Measurements from ENCODE around the gene CTNNB1. TPM values are rescaled to one million over a fixed set of nuclear protein-coding genes. Genes with fewer than 3 reads are reported as not detected.

The CTNNB1 gene
- total RNA-seq, 1 experiment from 2014 or later, result 387 TPM

DNA sequence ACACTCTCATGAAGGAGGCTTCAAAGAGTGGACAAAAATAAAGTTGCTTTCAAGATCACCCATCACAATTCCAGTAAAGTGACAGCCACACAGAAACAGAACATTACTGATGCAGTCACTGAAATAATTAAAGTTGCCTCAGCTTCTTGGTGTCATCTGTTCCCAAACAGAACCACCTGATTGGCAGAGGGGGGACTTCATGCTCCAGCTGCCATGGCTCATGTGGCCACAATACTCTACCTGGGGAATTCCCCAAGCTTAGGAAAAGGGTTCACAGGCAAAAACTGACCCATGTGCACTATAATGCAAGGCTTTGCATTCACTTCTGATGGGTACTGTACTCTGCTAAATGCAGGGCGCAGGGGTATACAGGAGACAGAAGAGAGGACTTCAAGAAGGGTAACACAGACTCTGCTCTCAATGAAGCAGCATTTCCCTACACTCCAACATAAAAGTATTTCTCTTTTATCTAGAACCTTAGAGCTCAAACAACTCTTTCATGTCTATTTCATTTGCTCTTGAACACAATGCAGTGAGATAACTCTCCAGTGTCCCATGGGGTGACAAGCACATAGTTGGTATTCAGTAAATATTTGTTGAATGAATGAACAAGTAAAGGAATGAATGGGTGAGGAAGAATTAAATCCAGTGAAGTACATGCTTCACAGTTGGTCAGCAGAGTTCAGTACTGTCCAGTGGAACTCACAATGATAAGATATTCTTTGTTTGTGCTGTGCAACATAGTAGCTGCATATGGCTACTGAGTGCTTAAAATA is 8.6 kb upstream of the CTNNB1 start:
- CTCF ChIA-PET, result interaction anchor here (1.8 kb wide), 1 partner anchor 8 kb away, joined by 5 read pairs; the partner anchor contains the start of gene CTNNB1
- H3K4me3 Mint-ChIP-seq, result no peak overlapping the region
- POLR2A ChIA-PET, result no interaction called here
- no peak for TF ChIP-seq OVOL2 (CRISPR knock-in tag; IDR thresholded peaks at IDR 0.05; ENCODE audit: borderline replicate concordance)
- no peak for TF ChIP-seq NR1H2 (CRISPR knock-in tag; IDR thresholded peaks at IDR 0.05)
- no peak for TF ChIP-seq ZNF138 (CRISPR knock-in tag; conservative IDR thresholded peaks at IDR 0.05)
- no peaks in the 10 kb centered on the region for H3K4me1 Mint-ChIP-seq
- no peak for ATAC-seq
- H3K9me3 Mint-ChIP-seq, result no peaks in the 10 kb centered on the region
- DNase-seq (ENCODE audit: low spot score), result no peak
- H3K27me3 Mint-ChIP-seq (ENCODE audit: low read depth), result no peaks in the 10 kb centered on the region; the same call in 1 of the 2 replicates
- H3K27ac Mint-ChIP-seq, result no peak overlapping the region
- H3K36me3 Mint-ChIP-seq, result no peaks in the 10 kb centered on the region

DNA sequence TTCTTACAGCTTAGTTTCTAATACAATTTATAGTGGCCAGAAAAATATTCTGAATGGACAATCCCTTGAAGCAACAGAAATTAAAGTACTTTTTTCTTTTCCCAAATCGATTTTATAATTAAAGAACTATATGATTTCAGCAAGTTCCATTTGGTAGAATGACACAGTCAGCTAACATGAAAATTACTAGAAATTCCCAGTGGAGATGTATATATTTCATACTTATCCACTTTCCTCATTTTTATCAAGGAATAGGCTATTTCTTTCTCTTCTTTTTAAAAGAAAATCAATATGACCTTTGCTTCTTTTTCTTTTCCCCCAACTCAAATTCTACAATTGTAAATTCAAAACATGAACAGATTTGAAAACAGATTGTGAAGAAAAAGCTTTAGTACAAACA is 6.4 kb upstream of the CTNNB1 start:
- DNase-seq (ENCODE audit: low spot score) (no peak), ATAC-seq (no peak)
- no peaks in the 10 kb centered on the region; the same call in 1 of the 2 replicates for H3K27me3 Mint-ChIP-seq (ENCODE audit: low read depth)
- H3K4me3 Mint-ChIP-seq, result no peak overlapping the region
- CTCF ChIA-PET, result no interaction called here
- H3K4me1 Mint-ChIP-seq, result 0 out of 2 replicates have a peak, but pooled peaks cover 3% of the 10 kb centered on the region
- H3K9me3 Mint-ChIP-seq, result no peaks in the 10 kb centered on the region
- no peak for TF ChIP-seq NR3C1 (CRISPR knock-in tag; conservative IDR thresholded peaks at IDR 0.05; ENCODE audit: low read depth)
- no peak for TF ChIP-seq ESRRA (CRISPR knock-in tag; IDR thresholded peaks at IDR 0.05; ENCODE audit: borderline replicate concordance)
- TF ChIP-seq NFE2L1 (CRISPR knock-in tag; IDR thresholded peaks at IDR 0.05), result no peak
- POLR2A ChIA-PET, result interaction anchor here (0.6 kb wide), 1 partner anchor 421 kb away, joined by 3 read pairs; no protein-coding TSS in a partner anchor
- H3K27ac Mint-ChIP-seq, result no peak overlapping the region
- H3K36me3 Mint-ChIP-seq, result no peaks in the 10 kb centered on the region

DNA sequence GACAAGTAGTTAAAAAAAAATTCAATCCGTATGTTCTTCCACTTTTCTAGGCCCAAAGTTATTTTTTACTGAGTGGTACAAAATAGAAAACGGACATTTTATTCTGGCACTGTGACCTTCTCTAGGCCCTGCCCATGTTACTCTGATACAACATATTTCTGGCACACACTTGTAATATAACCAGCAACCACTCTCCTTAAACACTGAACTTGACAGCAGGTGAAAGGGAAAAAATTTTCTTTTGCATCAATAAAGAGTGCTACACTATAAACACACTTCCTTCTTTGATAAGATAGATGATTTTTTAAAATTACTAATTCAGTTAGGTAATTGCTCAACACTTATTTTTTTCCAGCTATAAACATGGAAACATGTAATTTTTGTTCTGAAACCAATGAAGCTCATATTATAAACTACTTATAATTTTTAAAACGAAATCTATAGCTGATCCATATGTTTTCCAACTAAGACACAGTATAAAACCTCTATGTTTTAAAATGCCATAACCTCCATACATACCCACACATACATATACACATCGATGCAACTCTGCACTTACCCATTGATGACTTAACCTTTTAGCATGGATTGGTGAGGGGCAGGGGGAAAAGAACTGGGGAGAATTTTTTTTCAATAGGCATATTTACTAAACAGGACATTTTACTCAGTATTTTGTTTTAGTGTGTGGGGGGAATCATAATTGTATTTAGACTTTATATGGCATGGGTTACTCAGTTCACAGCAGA is 5.3 kb upstream of the CTNNB1 start:
- H3K27ac Mint-ChIP-seq, result no peak overlapping the region
- H3K4me3 Mint-ChIP-seq, result no peak overlapping the region
- no peaks in the 10 kb centered on the region; the same call in 1 of the 2 replicates for H3K27me3 Mint-ChIP-seq (ENCODE audit: low read depth)
- CTCF ChIA-PET, result no interaction called here
- H3K9me3 Mint-ChIP-seq, result no peaks in the 10 kb centered on the region
- H3K36me3 Mint-ChIP-seq, result no peaks in the 10 kb centered on the region
- H3K4me1 Mint-ChIP-seq, result peaks cover 8% of the 10 kb centered on the region
- POLR2A ChIA-PET, result no interaction called here
- no peak for ATAC-seq
- DNase-seq (ENCODE audit: low spot score), result no peak
- no peak for TF ChIP-seq ZNF232 (CRISPR knock-in tag; IDR thresholded peaks at IDR 0.05)
- TF ChIP-seq, protein P1, sequence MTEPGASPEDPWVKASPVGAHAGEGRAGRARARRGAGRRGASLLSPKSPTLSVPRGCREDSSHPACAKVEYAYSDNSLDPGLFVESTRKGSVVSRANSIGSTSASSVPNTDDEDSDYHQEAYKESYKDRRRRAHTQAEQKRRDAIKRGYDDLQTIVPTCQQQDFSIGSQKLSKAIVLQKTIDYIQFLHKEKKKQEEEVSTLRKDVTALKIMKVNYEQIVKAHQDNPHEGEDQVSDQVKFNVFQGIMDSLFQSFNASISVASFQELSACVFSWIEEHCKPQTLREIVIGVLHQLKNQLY (CRISPR knock-in tag; IDR thresholded peaks at IDR 0.05), result no peak
- TF ChIP-seq SMAD4 (CRISPR knock-in tag; IDR thresholded peaks at IDR 0.05), result no peak
- TF ChIP-seq NFYB (CRISPR knock-in tag; conservative IDR thresholded peaks at IDR 0.05; ENCODE audit: low read depth), result no peak
- no peak for TF ChIP-seq OVOL2 (CRISPR knock-in tag; IDR thresholded peaks at IDR 0.05; ENCODE audit: borderline replicate concordance)
- TF ChIP-seq ELF4 (CRISPR knock-in tag; IDR thresholded peaks at IDR 0.05; ENCODE audit: low read depth), result no peak
- no peak for TF ChIP-seq JAZF1 (CRISPR knock-in tag; IDR thresholded peaks at IDR 0.05)
- TF ChIP-seq, protein P2, sequence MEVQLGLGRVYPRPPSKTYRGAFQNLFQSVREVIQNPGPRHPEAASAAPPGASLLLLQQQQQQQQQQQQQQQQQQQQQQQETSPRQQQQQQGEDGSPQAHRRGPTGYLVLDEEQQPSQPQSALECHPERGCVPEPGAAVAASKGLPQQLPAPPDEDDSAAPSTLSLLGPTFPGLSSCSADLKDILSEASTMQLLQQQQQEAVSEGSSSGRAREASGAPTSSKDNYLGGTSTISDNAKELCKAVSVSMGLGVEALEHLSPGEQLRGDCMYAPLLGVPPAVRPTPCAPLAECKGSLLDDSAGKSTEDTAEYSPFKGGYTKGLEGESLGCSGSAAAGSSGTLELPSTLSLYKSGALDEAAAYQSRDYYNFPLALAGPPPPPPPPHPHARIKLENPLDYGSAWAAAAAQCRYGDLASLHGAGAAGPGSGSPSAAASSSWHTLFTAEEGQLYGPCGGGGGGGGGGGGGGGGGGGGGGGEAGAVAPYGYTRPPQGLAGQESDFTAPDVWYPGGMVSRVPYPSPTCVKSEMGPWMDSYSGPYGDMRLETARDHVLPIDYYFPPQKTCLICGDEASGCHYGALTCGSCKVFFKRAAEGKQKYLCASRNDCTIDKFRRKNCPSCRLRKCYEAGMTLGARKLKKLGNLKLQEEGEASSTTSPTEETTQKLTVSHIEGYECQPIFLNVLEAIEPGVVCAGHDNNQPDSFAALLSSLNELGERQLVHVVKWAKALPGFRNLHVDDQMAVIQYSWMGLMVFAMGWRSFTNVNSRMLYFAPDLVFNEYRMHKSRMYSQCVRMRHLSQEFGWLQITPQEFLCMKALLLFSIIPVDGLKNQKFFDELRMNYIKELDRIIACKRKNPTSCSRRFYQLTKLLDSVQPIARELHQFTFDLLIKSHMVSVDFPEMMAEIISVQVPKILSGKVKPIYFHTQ (CRISPR knock-in tag; IDR thresholded peaks at IDR 0.05), result no peak
- no peak for TF ChIP-seq PRRX2 (CRISPR knock-in tag; IDR thresholded peaks at IDR 0.05)
- TF ChIP-seq SMAD3 (CRISPR knock-in tag; IDR thresholded peaks at IDR 0.05; ENCODE audit: borderline replicate concordance), result no peak
- TF ChIP-seq CREB1 (CRISPR knock-in tag; IDR thresholded peaks at IDR 0.05), result no peak
- TF ChIP-seq SOX15 (CRISPR knock-in tag; IDR thresholded peaks at IDR 0.05), result no peak
- TF ChIP-seq, protein P3, sequence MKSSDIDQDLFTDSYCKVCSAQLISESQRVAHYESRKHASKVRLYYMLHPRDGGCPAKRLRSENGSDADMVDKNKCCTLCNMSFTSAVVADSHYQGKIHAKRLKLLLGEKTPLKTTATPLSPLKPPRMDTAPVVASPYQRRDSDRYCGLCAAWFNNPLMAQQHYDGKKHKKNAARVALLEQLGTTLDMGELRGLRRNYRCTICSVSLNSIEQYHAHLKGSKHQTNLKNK (CRISPR knock-in tag; IDR thresholded peaks at IDR 0.05), result no peak
- TF ChIP-seq CBFB (CRISPR knock-in tag; IDR thresholded peaks at IDR 0.05; ENCODE audit: low read depth), result no peak
- TF ChIP-seq, protein P4, sequence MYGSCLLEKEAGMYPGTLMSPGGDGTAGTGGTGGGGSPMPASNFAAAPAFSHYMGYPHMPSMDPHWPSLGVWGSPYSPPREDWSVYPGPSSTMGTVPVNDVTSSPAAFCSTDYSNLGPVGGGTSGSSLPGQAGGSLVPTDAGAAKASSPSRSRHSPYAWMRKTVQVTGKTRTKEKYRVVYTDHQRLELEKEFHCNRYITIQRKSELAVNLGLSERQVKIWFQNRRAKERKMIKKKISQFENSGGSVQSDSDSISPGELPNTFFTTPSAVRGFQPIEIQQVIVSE (CRISPR knock-in tag; IDR thresholded peaks at IDR 0.05; ENCODE audit: borderline replicate concordance), result no peak
- TF ChIP-seq, protein P5, sequence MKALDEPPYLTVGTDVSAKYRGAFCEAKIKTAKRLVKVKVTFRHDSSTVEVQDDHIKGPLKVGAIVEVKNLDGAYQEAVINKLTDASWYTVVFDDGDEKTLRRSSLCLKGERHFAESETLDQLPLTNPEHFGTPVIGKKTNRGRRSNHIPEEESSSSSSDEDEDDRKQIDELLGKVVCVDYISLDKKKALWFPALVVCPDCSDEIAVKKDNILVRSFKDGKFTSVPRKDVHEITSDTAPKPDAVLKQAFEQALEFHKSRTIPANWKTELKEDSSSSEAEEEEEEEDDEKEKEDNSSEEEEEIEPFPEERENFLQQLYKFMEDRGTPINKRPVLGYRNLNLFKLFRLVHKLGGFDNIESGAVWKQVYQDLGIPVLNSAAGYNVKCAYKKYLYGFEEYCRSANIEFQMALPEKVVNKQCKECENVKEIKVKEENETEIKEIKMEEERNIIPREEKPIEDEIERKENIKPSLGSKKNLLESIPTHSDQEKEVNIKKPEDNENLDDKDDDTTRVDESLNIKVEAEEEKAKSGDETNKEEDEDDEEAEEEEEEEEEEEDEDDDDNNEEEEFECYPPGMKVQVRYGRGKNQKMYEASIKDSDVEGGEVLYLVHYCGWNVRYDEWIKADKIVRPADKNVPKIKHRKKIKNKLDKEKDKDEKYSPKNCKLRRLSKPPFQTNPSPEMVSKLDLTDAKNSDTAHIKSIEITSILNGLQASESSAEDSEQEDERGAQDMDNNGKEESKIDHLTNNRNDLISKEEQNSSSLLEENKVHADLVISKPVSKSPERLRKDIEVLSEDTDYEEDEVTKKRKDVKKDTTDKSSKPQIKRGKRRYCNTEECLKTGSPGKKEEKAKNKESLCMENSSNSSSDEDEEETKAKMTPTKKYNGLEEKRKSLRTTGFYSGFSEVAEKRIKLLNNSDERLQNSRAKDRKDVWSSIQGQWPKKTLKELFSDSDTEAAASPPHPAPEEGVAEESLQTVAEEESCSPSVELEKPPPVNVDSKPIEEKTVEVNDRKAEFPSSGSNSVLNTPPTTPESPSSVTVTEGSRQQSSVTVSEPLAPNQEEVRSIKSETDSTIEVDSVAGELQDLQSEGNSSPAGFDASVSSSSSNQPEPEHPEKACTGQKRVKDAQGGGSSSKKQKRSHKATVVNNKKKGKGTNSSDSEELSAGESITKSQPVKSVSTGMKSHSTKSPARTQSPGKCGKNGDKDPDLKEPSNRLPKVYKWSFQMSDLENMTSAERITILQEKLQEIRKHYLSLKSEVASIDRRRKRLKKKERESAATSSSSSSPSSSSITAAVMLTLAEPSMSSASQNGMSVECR (CRISPR knock-in tag; IDR thresholded peaks at IDR 0.05; ENCODE audit: borderline replicate concordance), result no peak

All from WTC11 (cell line).